Measurements from ENCODE around the gene MICB. TPM values are rescaled to one million over a fixed set of nuclear protein-coding genes. Genes with fewer than 3 reads are reported as not detected.

MICB gene
- total and polyA plus RNA-seq, 4 donors: 0.19 to 4.9 (median 1.2) TPM

- Histone ChIP-seq H3K27me3 (ENCODE audit: control insufficient read depth in 4 of 4, insufficient read depth in 4 of 4, low read length in 3 of 4) (no peaks in the 10 kb centered on the region), H3K4me1 (ENCODE audit: control insufficient read depth in 4 of 4, insufficient read depth in 4 of 4, low read length in 3 of 4) (peaks cover 5 to 25% (median 17%) of the 10 kb centered on the region in 4 donors), H3K9me3 (ENCODE audit: control insufficient read depth in 4 of 4, low read length in 3 of 4) (no peaks in the 10 kb centered on the region), H3K4me3 (ENCODE audit: low read depth in 1 of 3, low read length in 3 of 3) (peak within 1 kb of the TSS; percentile 15 to 78 (median 56)), H3K9ac (ENCODE audit: low read depth in 1 of 2, low read length in 2 of 2) (peak within 1 kb of the TSS; percentile 51 to 97), H3K36me3 (ENCODE audit: control insufficient read depth in 4 of 4, insufficient read depth in 3 of 4, low read depth in 1 of 4, low read length in 3 of 4) (peaks cover 0 to 13% (median 10%) of the 10 kb centered on the region in 4 donors), H3K27ac (ENCODE audit: low read depth in 1 of 2, low read length in 2 of 2) (peak within 1 kb of the TSS; percentile 52 to 84)
- under 1% methylated on average over 25 of the region's 25 CpGs for WGBS
- TF ChIP-seq HNF4G (IDR thresholded peaks at IDR 0.05) (no peak), RAD21 (IDR thresholded peaks at IDR 0.05) (peak in 1 of 2 donors; percentile 42), MAX (IDR thresholded peaks at IDR 0.05) (peak; percentile 67), GABPA (IDR thresholded peaks at IDR 0.05 in 1 of 2, conservative IDR thresholded peaks at IDR 0.05 in 1 of 2) (peak; percentile 95 to 98), EGR1 (IDR thresholded peaks at IDR 0.05; ENCODE audit: low read depth in 2 of 2) (peak in 1 of 2 donors; percentile 75), FOXA1 (IDR thresholded peaks at IDR 0.05) (no peak), RXRA (IDR thresholded peaks at IDR 0.05) (peak; percentile 52 to 67), JUND (IDR thresholded peaks at IDR 0.05) (peak in 1 of 2 donors; percentile 48), REST (IDR thresholded peaks at IDR 0.05) (peak; percentile 63), YY1 (IDR thresholded peaks at IDR 0.05) (peak; percentile 96), ZBTB33 (IDR thresholded peaks at IDR 0.05) (no peak), SP1 (IDR thresholded peaks at IDR 0.05) (peak; percentile 56), HNF4A (conservative IDR thresholded peaks at IDR 0.05) (peak; percentile 25 to 47)
- TF ChIP-seq, protein P1, sequence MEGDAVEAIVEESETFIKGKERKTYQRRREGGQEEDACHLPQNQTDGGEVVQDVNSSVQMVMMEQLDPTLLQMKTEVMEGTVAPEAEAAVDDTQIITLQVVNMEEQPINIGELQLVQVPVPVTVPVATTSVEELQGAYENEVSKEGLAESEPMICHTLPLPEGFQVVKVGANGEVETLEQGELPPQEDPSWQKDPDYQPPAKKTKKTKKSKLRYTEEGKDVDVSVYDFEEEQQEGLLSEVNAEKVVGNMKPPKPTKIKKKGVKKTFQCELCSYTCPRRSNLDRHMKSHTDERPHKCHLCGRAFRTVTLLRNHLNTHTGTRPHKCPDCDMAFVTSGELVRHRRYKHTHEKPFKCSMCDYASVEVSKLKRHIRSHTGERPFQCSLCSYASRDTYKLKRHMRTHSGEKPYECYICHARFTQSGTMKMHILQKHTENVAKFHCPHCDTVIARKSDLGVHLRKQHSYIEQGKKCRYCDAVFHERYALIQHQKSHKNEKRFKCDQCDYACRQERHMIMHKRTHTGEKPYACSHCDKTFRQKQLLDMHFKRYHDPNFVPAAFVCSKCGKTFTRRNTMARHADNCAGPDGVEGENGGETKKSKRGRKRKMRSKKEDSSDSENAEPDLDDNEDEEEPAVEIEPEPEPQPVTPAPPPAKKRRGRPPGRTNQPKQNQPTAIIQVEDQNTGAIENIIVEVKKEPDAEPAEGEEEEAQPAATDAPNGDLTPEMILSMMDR (IDR thresholded peaks at IDR 0.05; ENCODE audit: low read depth, low read length, missing input control): peak; percentile 11
- DNase-seq (ENCODE audit: low spot score): peak; percentile 90
Observed at GRCh38 chr6:31546958-31547726, 49.2 kb downstream of the MICB start, which contains the start of gene NFKBIL1. NFKBIL1 (plus strand) TSS chr6:31547608; CDS start chr6:31547695, 87 bp downstream.
